ENCODE measurements around the gene STRN3.
"Not testable (repeated sequence)": the region's sequence is repeated elsewhere in the genome, so short reads cannot be mapped to it uniquely, and the experiment has no call there.

The STRN3 gene, protein sequence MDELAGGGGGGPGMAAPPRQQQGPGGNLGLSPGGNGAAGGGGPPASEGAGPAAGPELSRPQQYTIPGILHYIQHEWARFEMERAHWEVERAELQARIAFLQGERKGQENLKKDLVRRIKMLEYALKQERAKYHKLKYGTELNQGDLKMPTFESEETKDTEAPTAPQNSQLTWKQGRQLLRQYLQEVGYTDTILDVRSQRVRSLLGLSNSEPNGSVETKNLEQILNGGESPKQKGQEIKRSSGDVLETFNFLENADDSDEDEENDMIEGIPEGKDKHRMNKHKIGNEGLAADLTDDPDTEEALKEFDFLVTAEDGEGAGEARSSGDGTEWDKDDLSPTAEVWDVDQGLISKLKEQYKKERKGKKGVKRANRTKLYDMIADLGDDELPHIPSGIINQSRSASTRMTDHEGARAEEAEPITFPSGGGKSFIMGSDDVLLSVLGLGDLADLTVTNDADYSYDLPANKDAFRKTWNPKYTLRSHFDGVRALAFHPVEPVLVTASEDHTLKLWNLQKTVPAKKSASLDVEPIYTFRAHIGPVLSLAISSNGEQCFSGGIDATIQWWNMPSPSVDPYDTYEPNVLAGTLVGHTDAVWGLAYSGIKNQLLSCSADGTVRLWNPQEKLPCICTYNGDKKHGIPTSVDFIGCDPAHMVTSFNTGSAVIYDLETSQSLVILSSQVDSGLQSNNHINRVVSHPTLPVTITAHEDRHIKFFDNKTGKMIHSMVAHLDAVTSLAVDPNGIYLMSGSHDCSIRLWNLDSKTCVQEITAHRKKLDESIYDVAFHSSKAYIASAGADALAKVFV

DNA sequence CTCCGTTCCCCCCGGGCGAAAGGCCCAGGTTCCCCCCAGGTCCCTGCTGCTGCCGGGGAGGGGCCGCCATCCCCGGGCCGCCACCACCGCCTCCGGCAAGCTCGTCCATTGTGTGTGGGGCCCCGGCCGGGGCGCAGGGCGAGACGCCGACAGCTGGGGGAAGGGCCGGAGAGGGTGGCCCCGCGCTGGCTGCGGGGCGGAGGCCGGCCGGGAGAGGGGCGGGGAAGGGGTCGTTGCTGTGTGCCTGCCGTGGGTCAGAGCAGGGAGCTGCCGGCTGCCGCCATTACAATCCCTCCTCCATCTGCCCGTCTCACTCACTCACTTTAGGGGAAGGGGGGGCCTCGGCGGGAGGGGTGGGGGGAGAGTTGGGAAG, at the start of gene STRN3:
STRN3 (minus strand) TSS at position 303 of the 373 bp plus-strand sequence; CDS start at position 109, 194 bp downstream.
- DNase-seq (ENCODE audit: low read depth in 2 of 2), result no peak

DNA sequence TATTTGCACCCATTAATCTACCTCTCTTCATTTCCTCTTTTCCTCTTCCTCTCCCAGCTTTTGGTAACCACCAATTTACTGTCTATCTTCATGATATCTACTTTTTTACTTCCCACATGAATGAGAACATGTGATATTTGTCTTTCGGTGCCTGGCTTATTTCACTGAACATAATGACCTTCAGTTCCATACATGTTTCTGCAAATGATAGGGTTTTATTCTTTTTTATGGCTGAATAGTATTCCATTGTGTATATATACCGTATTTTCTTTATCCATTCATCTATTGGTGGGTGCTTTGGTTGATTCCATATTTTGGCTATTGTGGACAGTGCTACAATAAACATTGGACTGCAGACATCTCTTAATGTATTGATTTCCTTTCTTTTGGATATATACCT, 49.0 kb upstream of the STRN3 start:
- no peak for DNase-seq (ENCODE audit: low read depth in 2 of 2)

DNA sequence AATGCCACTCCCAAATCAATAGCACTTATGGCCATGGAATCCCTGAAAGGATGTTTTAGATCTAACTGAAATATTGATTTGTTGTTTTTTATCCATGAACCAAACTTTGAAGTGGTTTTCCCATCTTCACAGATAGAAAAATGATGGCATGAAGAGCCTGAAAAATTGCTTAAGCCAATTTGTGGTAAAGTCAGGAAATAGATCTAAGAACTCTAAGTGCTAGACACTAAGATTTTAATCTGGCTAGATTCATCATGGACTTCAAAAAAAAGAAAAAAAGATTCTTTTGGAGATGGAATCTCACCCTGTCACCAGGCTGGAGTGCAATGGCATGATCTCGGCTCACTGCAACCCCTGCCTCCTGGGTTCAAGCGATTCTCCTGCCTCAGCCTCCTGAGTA, 45.0 kb upstream of the STRN3 start:
- no peak for DNase-seq (ENCODE audit: low read depth in 2 of 2)

DNA sequence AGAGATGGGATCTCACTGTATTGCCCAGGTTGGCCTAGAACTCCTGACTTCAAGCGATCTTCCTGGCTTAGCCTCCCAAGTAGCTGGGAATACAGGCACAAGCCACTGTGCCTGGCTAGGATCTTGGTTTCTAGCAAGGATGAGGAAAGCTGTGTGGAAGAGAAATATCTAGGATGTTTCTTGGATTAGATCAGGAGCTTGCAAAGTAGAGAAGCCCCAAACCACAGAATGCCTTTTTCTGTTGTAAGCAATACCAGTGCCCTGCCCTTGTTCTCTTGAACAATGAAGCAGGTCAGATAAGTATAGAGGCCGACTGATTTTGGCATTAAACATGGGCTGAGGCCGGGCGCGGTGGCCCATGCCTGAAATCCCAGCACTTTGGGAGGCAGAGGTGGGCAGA, 44.3 kb upstream of the STRN3 start:
- DNase-seq (ENCODE audit: low read depth in 2 of 2), result no peak

DNA sequence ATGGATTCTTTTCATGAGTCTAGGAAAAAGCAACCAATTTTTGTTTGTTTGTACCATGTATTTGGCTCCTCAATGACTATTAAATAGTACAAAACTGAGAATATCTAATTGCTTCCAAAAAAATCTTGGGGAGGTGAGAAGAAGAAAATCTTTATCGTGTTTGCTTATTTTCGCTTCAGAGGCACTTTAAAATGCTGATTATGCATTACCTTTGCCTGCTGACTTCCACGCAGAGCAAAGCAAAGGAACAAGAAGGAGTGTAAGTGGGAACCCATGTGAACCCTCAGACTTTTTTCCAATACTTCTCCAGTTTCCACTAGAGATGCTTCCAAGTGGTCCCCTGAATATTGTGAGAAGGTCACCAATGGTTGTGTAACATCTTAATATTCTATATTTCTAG, 43.2 kb upstream of the STRN3 start:
- DNase-seq (ENCODE audit: low read depth in 2 of 2), result no peak

DNA sequence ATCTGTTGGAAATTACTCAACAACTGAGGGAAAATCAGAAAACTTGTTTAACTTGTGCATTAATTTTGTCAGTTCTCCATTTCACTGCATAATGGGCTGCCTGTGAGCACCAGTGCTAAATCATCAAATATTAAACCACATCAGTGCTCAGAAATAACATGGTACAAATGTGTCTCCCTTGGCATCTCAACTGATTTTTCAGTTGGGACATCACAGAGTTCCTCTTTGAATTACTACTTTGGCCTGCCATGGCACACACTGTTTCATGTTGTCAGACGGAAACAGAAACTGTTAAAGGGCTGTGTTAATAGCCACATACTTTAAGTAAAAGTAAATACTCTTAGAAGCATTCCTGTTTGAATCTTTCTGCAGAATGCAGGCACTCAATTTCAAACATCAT, 42.1 kb upstream of the STRN3 start:
- DNase-seq (ENCODE audit: low read depth in 2 of 2), result no peak

DNA sequence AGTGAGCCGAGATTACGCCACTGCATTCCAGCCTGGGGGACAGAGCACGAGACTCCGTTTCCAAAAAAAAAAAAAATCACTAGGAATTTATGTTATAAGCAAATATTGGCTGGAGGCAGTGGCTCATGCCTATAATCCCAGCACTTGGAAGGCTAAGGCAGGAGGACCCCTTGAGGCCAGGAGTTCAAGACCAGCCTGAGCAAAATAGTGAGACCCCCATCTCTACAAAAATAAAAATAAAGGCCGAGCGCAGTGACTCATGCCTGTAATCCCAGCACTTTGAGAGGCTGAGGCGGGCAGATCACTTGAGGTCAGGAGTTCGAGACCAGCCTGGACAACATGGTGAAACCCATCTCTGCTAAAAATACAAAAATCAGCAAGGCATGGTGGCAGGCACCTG, 36.7 kb upstream of the STRN3 start:
- not testable (repeated sequence) for DNase-seq (ENCODE audit: low read depth in 2 of 2)

DNA sequence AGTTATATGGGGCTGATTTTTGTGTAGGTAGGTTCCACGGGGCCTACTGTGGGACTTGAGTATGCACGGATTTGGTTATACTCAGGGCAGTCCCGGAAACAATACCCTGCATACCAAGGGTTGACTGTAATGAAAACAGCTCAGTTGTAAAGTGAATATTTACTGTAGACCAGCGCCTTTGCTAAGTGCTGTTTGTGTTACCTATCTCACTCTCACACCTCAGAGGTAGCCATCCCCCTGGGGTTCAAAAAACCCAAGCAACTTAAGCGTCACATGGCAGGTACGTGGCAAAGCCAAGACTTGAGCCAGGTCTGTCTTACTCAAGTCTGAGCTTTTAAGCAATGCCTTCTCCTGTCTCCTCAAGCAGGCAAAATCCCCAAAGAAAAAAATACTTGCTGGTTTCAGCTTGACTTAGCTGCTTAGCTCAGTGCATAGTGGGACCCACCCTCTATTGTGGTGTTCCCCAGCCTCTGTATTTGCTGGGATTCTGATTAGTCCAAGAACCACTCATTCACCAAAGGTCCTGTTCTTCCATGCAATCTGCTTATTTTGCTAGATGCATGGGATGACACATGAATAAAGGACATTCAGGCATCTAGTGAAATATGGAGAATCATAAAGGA, 34.2 kb upstream of the STRN3 start:
- DNase-seq (ENCODE audit: low read depth in 2 of 2), result no peak

DNA sequence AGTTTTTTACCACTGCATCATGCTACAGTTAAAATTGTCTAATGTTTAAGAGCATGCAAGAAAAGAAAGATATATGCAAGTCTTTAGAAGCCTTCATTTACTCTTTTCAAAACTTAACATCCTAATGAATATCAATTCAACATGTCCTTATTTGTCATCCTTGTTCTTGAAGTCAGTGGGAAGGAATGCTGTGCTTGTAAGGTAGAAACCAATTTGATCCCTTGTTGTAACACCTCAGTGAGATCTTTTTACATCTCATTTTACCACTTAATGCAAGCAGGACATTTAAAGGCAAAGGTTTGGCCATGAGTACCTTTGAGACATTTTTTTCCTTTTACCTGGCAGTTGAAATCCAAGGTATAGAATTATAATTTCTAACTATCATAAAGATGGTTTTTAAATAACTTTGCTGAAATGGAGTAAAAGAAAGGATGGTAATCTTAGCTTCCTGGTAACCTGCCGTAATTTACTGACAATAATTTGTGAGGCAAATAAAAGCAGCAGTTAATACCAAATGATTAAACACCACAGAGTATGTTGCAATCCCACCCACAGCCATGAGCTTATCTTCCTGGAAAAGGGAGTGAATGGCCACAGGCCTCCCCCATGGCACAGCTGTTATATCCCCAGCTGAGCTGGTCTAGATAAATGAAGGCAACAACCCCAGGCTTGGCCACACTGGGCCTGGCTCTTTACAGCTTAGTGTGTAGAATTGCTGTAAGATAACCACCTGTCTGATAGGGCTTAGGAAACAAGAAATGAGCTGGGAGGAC, 33.2 kb upstream of the STRN3 start:
- no peak for DNase-seq (ENCODE audit: low read depth in 2 of 2)

DNA sequence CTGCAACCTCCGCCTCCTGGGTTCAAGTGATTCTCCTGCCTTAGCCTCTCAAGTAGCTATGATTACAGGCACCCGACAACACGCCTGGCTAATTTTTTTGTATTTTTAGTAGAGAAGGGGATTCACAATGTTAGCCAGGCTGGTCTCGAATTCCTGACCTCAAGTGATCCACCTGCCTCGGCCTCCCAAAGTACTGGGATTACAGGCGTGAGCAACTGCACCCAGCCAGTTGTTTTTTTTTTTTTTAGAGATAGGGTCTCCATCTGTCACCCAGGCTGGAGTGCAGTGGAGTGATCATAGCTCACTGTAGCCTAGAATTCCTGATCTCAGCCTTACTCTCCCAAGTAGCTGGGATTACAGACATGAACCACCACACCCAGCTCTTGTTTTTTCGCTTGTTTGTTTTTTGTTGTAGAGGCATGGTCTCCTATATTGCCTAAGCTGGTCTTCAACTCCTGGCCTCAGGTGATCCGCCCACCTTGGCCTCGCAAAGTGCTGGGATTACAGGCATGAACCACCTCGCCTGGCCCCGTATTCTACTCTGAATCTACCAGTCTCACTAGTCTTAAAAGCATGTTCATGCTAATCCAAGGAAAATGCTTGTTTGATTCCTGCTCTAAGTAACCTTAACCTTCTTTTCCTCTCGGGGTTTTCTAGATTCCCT, 31.7 kb upstream of the STRN3 start:
- no peak for DNase-seq (ENCODE audit: low read depth in 2 of 2)

DNA sequence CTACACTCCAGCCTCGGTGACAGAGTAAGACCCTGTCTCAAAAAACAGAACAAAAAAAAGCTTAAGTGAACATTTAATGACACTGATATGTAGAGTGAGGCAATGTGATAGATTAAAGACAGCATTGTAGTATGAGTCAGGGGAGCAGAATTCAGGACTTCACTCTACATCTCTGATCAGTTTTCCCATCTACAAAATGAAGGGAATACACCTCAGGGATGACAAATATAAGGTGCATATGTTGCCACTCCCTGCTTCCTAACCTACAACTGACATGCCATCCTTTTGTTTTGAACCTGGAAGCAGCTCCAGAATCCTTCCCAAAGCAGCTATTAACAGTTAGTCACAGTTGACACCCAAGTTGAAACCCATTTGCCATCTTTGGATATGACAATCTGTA, 30.9 kb upstream of the STRN3 start:
- DNase-seq (ENCODE audit: low read depth in 2 of 2), result no peak

DNA sequence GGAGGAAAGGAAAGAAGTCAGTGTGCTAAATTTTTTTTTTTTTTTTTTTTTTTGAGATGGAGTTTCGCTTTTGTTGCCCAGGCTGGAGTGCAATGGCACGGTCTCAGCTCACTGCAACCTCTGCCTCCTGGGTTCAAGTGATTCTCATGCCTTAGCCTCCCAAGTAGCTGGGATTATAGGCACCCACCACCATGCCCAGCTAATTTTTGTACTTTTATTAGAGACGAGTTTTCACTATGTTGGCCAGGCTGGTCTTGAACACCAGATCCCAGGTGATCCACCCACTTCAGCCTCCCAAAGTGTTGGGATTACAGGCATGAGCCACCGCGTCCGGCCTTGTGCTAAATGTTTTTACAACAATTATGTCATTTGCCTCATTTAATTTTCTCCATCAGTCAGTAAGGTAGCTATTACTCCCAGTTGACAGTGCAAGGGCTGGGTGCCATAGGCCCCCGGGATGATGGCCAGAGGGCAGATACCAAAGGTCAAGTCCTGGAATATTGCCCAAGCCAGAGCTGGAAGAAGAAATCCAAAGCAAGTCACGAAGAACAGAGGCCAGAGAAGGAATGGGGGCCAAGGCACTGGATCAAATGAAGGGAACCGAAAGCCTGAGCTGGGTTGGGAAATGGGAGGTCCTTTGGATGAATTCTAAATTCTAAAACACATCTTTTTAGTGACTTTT, 26.9 kb upstream of the STRN3 start:
- DNase-seq (ENCODE audit: low read depth in 2 of 2), result not testable (repeated sequence)

DNA sequence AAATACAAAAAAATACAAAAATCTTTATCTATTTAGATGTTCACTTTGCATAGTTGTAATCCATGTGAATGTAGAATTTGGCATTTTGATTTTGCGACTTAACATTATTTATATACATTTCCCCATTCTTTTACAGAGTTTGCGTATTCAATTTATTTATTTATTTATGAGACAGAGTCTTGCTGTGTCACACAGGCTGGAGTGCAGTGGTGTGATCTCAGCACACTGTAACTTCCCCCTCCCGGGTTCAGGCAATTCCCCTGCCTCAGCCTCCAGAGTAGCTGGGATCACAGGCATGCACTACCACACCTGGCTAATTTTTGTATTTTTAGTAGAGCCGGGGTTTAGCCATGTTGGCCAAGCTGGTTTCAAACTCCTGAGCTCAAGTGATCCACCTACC, 25.3 kb upstream of the STRN3 start:
- no peak for DNase-seq (ENCODE audit: low read depth in 2 of 2)

DNA sequence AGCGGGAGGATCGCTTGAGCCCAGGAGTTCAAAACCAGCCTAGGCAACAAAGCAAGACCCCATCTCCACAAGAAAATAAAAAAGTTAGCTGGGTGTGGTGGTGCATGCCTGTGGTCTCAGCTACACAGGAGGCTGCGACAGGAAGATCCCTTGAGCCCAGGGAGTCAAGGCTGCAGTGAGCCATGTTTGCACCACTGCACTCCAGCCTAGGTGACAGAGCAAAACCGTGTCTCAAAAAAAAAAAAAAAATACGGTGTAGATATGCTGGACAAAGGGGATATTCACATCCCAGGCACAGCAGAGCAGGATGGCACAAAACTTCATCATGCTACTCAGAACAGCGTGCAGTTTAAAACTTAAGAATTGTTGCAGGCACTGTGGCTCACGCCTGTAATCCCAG, 24.8 kb upstream of the STRN3 start:
- no peak for DNase-seq (ENCODE audit: low read depth in 2 of 2)

DNA sequence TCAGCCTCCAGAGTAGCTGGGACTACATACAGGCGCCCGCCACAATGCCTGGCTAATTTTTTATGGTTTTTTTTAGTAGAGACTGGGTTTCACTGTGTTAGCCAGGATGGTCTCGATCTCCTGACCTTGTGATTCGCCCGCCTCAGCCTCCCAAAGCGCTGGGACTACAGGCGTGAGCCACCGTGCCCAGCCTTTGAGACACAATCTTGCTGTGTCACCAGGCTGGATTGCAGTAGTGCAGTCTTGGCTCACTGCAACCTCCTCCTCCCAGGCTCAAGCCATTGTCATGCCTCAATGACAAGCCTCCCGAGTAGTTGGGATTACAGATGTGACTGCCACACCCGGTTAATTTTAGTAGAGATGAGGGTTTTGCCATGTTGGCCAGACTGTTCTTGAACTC, 21.3 kb upstream of the STRN3 start:
- no peak for DNase-seq (ENCODE audit: low read depth in 2 of 2)

DNA sequence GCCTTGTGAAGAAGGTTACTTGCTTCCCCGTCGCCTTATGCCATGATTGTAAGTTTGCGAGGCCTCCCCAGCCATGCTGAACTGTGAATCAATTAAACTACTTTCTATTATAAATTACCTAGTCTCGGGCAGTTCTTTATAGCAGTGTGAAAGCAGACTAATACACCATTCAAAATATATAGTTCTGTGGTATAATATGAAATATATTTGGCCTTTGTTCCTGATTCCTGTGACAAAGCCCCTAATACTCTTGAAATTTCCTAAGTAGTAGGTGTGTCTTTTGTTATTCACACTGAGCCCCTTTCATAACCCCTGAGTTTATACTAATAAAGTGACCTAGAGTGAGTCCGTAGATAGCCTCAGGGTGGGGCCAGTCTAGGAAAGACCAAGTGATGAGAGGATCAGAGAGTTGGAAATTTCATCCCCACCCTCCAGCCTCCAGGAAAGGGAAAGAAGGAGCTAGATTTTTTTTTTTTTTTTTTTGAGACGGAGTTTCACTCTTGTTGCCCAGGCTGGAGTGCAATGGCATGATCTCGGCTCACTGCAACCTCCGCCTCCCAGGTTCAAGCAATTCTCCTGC, 19.4 kb upstream of the STRN3 start:
- DNase-seq (ENCODE audit: low read depth in 2 of 2), result no peak

DNA sequence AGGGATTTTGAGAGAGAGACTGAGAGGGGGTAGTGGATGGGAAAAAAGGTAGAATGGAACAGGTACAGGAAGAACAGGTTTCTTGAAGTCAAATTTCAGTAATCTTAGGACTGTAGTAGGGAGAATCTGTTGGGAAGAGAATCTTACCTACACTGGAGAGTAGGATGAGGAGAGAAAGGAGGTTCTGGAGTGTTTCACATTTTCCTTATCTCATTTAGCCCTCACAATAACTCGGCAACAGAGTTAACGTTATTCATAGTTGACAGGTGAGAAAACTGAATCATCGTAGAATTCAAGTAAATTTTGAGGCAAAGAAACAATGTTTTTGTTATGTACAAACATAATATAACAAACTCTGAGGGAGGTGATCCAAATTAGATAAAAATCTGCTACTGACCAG, 17.2 kb upstream of the STRN3 start:
- DNase-seq (ENCODE audit: low read depth in 2 of 2), result no peak

DNA sequence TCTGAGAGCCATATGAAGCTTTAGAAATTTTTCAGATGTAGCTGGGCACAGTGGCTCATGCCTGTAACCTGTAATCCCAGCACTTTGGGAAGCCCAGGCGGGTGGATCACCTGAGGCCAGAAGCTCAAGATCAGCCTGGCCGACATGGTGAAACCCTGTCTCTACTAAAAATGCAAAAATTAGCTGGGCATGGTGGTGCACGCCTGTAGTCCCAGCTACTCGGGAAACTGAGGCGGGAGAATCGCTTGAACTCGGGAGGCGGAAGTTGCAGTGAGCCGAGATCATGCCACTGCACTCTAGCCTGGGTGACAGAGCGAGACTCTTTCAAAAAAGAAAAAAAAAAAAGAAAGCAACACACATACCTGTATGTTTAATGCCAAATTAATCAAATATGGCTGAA, 16.7 kb upstream of the STRN3 start:
- not testable (repeated sequence) for DNase-seq (ENCODE audit: low read depth in 2 of 2)

DNA sequence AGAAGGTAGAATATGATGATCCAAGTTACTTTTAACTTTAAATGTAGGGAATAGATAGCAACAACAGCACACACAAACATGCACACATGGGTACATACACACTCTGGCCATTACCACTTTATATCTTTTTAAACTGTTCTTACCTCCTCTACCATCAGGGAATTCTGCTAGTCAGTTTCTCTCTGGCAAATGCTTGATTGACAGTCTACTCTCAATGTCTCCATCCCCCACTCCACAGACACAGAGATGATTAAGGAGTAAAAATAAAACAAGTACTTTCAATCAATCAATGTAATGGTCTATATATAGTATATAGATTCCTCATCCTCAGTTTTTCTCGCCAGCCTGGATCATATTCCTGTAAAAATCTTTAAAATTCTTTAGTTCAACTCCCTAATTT, 16.1 kb upstream of the STRN3 start:
- no peak for DNase-seq (ENCODE audit: low read depth in 2 of 2)

DNA sequence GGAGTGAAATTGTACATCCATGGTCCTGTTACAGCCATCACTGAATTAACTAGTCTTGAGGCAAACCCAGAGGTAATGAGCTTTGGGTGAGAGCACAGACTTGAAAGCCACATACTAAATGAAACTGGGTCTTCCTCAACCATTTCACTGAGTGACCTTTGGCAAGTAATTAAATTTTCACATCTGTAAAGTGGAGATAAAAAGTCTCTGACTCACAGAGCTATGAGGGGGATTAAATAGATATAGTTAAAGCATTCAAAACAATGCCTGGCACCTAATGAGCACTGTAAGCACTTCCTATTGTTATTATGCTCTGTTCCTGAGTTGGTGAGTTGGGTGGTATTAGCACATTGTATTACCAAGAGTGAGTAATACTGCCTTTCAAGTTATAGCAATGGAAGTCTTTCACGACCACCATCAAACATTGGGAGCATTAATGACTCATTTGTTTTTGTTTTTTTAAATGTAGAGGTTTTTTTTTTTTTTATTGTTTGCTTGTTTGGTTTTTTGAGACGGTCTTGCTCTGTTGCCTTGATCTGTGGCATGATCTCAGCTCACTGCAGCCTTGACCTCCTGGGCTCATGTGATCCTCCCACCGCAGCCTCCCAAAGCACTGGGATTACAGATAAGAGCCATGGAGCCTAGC, 12.5 kb upstream of the STRN3 start:
- no peak for DNase-seq (ENCODE audit: low read depth in 2 of 2)

All from stimulated activated CD8-positive, alpha-beta memory T cell treated with anti-CD3 and anti-CD28 coated beads, Interleukin-15, amount 100 ng/mL, for 48 hours (primary cell).